ENCODE data around the gene RUNX1.

The RUNX1 gene

DNA sequence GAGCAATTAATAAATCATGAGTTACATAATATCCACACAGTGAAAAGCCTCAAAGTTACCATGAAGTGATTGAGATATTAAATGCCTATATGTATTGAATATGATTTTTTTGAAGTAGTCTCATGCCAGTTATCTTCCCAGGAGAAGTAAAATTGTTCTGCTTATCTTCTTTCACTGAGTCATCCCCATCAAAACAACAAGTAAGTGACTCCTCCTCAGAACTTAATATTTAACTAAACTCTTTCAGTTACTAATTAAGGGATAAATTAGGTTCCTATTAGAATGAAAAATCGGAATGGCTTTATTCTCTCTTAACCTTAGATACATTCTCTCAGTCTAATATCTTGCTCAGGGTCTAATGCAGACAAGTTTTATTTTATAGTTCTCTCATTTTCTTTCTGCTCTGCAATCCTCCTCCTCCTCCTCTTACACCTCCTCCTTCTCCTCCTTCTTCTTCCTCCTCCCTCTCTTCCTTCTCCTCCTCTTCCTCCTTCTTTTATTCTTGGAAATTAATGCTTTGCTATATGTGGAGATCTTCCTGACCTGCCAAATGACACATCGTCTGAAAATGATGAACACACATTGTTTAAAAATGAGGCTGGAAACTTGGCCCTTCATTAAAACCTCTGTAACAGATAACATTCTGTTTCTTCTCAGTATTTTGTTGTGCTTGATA is 110.9 kb downstream of the RUNX1 start:
- no peak for DNase-seq

- DNase-seq, result no peak
These were observed 112.1 kb downstream of the RUNX1 start for GRCh38 chr21:34936883-34937563.

DNA sequence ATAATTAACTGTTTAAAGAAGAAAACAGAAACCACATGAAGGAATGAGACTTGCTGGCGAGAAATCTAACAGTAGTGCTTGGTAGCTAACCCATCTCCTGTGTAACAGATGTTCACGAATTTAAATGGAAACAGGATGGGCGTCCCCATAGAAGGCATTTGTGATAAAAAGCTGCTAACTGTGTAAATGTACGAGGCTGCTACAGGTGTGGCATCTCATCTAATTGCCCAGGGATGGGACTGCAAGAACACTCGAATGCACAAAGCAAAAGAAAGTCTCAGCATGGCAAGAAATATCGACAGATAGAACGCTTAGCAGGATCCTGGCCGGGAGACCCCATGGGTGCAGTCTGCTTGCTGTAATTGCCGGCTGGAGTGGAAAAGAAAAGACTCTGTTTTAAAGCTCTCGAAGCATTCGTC is 112.7 kb downstream of the RUNX1 start:
- DNase-seq, result no peak

DNA sequence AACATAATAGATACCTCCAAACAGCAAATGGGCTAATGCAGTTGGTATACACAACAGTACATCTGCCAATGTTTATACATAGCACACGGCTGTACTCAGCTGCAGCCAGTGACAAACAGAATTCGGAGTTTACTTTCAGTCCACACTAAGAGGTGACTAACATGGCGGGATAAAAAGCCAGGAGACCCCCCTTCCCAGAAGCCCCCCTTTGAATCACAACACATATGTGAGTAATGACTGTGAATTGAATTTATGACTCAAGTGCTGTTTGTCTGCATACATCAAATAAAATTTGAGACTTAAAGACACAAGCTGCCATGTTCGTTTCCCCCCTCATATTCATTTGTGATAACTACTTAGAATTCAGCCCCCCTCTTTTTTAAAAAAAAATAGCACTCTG is 113.2 kb downstream of the RUNX1 start:
- DNase-seq, result no peak

DNA sequence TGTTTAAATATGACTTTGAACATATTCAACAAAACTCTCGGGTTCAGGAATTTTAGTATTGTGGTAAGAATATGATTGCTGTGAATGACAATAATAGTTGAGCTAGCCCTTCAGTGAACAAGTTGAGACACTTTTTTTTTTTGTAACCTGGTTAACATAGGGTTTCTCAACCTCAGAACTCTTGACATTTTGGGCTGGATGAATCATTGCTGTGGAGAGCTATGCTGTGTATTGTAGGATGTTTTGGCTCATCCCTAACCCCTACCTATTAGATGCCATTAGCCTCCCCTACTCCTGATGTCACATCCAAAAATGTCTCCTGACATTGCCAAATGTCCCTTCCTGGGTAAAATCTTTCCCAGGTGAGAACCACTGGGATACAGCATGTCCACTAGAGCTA is 113.7 kb downstream of the RUNX1 start:
- peak; percentile 18 for DNase-seq

DNA sequence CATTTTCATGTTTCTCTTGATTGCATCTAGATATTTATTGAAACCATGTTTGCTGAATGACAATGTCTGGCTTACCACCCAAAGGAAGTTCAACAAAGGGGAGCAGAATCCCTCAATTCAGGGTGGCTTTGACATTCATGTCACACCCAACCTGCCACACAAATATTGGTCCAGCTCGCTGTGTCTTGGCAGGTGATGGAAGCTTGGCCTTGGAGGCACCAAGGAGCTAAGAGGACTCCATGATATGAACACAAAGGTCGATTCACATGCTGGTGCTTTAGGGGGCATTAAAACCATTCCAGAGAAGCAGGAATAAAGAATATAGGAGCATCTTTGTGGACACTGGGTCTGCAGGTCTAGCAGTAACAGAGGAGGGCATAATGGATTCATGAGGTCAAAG is 114.8 kb downstream of the RUNX1 start:
- no peak for DNase-seq

GRCh38 chr21:34933609-34934335 is 115.3 kb downstream of the RUNX1 start:
- peak; percentile 11 for DNase-seq

DNA sequence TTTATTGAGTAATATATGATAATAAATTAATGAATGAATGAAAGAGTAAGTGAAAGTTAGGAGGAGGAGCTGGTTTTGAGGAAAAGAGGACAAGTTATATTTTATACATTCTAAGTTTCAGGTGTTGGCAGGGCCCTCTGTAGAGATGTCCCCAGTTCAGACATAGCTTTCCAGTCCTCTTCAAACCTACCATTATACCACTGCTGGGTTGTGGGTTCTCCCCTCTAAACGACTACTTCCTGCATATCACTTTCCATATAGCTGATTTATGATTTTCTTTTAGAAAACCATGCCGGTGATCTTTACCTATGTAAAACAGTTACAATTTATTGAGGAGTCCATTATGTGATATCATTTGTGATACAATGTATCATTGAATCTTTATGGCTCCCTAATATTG is 116.9 kb downstream of the RUNX1 start:
- DNase-seq, result no peak

DNA sequence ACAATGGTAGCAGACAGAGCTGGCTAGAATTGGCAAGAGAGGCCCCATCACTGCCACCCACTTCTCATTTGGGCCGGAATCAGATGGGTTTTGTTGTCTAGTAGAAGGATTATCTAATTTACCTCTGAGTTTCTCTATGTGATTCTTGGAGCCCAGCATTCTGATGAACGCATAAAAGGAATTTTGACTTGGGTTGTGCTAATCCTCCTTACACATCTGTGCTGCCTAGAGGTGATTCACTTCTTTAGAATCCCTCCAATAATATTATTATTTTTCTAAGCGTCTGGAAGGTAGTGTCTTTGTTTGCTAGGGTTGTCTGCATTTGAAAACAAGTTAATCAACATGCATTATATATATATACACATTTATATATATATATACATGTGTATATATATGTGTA is 118.1 kb downstream of the RUNX1 start:
- no peak for DNase-seq

DNA sequence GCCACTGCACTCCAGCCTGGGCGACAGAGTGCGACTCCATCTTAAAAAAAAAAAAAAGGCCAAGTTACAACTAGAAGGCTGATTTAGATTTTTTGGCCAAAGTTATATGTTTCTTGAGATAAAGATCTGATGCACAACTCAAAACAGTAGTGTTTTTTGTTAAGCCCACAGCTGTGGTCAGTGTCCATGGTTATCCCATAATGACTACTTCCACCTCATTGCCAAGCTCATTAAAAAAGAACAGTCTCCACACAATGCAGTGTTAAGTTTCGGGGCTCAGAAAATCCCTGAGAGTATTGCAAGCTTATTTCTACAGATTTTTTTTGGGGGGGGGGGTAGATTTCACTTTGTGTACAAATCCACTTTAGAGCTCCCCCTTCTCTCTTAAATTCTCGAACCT is 120.5 kb downstream of the RUNX1 start:
- DNase-seq, result no peak

GRCh38 chr21:34927992-34928391 is 121.1 kb downstream of the RUNX1 start:
- no peak for DNase-seq

GRCh38 chr21:34926803-34927467 is 122.2 kb downstream of the RUNX1 start:
- DNase-seq, result no peak

GRCh38 chr21:34925597-34925996 is 123.5 kb downstream of the RUNX1 start:
- DNase-seq, result no peak

GRCh38 chr21:34924771-34925419 is 124.2 kb downstream of the RUNX1 start:
- DNase-seq, result no peak

DNA sequence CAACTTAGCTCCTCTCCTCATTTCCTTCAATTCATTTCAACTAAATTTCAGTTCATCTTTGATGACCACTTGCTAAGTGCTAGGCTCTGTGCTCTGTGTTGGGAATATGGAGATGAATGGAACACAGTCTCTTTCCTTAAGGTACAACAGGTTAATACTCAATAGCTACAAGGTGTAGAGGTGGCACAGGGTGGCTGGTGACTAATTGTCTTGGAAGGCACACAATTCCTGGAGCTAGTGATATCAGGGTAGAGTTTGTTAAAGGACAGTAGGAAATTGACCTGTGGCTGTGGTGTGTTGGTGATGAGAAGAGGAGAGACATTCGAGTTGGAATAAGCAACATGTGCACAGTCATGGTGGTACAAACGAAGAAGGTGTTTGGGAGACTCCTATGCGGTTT is 124.9 kb downstream of the RUNX1 start:
- no peak for DNase-seq

DNA sequence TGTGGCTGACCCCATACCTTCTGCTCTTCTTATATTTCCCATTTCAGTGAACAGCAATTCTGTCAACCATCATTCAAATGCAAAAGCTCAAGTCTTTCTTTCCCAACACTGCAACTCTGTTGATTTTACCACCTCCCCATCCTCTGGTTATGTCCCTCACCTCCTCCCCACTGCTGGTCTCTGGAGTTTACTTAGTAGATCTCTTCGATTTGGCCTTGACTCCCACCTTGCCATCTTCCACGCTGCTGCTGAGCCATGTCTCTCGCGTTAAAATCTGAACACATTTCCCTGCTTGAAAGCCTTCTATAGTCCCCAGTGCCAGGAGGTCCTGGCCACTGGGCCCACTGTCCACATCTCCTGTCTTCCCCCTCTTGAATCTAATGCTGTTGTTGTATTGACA is 125.5 kb downstream of the RUNX1 start:
- DNase-seq, result no peak

- no peak for DNase-seq
These were observed 125.9 kb downstream of the RUNX1 start for GRCh38 chr21:34923202-34923601.

DNA sequence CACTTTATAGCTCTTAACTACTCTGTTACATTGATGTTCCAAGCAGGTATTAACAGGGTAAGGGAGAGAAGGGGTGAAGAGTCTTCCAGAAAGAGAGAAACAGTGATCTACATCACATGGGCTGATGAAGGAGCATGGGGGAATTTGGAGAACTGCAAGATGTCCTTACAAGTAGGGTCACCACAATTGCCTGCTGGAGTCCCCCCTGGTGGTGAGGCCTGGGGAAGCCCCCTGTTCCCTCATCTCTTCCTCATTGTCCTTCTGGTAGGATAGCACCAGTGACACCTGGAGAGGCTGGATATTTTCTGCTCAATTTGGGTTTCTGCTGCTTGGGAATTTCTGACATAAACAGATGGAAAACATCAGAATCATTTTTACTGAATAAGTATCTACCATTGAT is 126.6 kb downstream of the RUNX1 start:
- DNase-seq, result no peak

- DNase-seq, result no peak
These were observed 128.0 kb downstream of the RUNX1 start for GRCh38 chr21:34921151-34921550.

DNA sequence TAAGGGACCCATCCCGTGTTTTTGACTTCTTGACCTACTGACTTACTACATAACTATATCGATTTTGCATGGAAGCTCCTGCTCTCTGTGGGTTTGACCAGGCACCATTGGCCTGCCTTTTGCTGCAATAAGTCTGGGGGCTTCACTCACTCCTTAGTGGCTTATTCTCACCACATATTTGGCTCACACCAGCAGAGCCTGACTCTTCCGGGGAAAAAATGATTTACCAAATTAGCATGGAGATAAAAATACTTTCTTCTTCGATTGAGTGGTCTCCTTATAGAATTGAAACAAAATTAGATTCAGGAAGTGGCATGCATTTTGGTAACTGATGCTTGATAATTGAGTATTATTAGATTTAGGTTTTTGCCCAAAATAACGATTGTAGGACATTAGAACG is 129.7 kb downstream of the RUNX1 start:
- DNase-seq, result no peak

GRCh38 chr21:34916446-34916845 is 132.7 kb downstream of the RUNX1 start:
- no peak for DNase-seq

DNA sequence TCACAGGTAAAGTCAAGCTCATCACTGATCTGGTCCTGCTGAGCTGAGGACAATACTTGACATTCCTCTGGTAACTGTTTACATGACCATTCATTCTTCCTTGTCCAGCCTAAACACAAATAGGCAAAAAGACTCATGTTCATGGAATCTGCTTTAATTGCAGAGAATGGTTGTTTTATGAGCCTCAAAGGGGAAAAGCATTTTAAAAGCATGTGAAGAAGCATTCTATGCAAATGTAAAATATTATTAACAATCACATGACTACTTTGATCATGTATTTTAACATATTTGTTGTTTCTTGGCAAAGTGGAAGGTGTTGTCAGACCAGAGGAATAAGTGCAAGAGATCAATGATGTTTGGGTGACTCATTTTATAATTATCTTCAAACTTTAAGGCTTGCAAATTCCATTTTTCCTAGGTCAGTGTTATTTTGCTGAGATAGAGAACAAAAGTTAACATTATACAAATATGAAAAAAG is 133.7 kb downstream of the RUNX1 start:
- no peak for DNase-seq

DNA sequence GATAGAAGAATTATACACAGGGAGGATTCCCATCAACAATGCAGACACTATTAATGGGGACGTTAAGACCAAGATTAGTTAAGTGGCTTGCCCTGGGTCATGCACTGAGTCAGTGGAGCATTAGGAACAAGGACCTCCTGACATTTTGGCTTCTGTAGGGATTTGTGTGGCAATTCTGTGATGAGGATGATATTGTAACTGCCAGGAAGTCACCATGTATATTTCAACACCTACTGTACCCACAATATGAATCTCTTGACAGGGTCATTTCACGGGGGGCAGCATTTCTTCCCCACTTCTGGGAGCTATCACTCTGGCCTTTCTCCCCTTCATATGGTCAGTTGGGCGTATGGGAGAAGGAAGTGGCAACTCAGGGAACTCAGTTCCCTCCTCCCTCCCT is 134.9 kb downstream of the RUNX1 start:
- DNase-seq, result no peak
